Ecto neural progenitor cell (in vitro differentiated cells): Measurements from ENCODE around the gene NR2E3.
"Not testable (repeated sequence)": the region's sequence is repeated elsewhere in the genome, so short reads cannot be mapped to it uniquely, and the experiment has no call there.

Experiments
- DNase-seq: peaks from one replicate; pipeline ENCODE4 v3.0.0-alpha.2; 2018; ENCODE audit warnings: low spot score

The NR2E3 gene

DNA sequence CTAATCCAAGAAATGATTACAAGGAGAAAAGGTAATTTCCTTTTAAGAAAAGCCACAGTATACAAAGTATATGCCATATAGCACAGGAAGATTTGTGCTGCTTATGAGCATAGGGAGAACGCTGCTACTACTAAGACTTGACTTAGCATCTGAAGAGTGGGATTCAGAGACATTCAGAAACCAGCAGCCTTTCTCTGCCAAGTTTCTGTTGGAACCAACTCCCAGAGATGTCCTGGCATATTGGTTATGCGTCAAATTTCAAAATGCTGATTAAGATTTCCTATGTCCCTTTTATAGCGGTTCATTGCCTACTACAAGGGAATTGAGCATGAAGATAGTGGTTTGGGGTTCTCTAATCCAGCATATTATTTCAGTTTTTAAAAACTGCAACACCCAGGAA, 4.9 kb downstream of the NR2E3 start:
- no peak for DNase-seq

DNA sequence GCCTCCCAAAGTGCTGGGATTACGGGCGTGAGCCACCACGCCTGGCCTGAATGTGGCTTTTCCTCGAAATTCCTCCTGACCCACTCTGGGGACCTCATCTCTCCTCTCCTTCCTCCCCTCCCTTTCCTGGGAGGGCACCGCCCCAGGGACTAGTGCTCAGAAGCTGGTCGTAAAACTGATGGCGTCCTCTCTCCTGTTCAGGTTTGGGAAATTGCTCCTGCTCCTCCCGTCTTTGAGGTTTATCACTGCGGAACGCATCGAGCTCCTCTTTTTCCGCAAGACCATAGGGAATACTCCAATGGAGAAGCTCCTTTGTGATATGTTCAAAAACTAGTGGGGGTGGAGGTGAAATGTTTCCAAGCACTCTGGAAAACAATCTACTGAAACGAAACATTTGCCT, 7.0 kb downstream of the NR2E3 start:
- no peak for DNase-seq

DNA sequence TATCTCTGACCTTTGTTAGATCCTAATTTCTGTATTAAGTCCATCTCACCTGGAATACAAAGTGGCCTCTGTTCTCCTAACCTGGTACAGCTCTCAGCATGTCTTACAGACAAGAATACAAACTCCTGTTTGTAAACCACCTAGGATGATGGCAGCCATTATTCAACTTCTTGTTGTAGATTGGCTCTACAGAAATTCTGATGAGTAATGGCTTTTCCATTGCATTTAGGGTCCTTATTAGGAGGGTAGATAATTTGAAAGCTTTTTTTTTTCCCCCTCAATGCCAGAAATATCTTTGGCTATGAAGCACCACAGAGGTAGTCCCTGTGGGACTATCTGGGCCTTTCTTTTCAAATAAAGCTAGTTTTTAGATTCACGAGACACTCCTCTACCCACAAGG, 9.8 kb downstream of the NR2E3 start:
- DNase-seq = no peak

- DNase-seq = no peak
Observed at GRCh38 chr15:71821547-71822129, 11.3 kb downstream of the NR2E3 start.

DNA sequence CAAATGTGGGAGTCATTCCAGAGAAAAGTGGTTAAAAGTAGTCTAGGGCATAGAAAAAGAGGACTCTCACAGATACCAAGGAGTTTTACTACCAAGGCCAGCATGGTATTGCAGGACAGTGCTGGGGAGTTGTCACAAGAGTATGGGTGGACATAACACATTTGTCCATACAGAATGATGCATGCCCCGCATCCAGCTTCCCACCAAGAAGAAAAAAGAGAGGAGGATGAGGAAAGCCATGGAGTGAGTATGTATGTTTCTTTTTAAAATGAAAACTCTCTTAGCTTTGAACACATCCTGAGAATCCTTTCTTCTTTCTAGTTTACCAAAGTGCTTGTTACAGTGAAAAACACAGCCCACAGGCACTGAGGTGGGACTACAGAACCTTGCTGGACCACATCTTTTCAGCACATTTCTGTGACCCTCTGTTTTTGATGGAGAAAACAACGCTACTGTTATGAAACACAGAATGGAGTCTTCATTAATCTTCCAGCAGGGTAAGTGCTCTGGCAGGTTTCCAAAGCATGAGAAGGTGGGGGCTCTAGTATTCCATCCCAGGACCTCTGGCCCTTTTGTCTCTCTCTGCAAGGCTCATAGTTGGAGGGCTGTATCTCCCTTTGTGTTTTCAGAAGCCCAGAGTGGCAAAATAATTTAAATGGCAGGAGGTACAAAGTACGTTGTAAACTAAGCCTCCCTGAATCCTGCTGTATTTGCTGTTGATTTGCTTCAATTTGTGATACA, 12.7 kb downstream of the NR2E3 start:
- DNase-seq = no peak

DNA sequence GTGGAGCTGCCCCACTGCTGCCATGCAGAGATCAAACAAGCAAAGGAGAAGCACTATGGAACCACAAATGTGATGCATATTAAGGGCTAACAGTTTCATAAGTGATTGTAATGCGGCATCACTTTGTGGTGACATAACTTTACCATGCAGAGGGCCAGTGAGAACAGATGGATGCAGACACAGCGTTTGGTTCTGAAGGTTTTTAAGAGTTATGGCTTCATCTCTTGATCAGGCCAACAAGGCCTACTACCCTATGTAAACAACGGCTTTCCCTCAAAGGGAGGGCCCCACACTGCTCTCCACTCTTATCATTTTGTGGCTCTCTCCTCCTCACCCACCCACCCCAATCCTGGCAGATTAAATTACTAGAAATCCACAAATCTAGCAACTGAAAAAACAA, 13.4 kb downstream of the NR2E3 start:
- no peak for DNase-seq

DNA sequence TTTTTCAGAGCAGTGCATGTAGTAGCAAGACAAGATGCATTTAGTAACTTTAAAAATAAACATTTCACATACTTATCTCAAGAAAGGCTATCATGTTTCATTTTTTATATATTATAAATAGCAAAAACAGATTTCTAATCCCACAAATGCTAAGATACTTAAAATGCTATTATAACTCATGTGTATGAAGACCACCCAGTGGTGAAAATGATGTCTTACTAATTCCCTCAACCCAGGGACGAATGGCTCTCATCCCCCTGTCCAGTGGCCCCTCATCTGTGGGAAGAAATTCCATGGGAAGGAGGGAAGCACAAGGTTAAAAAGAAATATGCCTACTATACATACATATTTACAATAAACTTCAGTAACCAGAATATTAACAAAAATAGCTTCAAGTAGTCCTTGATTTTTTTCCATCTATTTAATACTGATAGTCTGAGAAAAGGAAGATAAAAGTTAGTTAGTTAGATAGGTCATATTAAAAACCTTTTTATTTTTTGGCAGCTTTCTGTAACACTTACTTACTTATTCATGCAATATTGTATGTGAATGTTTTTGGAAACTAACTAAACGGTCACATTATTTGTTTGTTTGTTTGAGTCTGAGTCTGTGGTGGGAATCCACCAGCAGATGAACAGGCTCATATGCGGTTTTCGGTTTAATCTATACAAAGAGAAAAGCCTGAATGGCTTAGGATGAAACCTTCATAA, 14.8 kb downstream of the NR2E3 start:
- DNase-seq = no peak

GRCh38 chr15:71826196-71826595, 15.8 kb downstream of the NR2E3 start:
- no peak for DNase-seq

- DNase-seq = no peak
Observed at GRCh38 chr15:71830981-71831380, 20.6 kb downstream of the NR2E3 start.

- no peak for DNase-seq
Observed at GRCh38 chr15:71841563-71841962, 31.2 kb downstream of the NR2E3 start.

- DNase-seq = no peak
Observed at GRCh38 chr15:71844916-71845315, 34.6 kb downstream of the NR2E3 start.

- no peak for DNase-seq
Observed at GRCh38 chr15:71853543-71853942, 43.2 kb downstream of the NR2E3 start.

GRCh38 chr15:71858232-71858631, 47.9 kb downstream of the NR2E3 start:
- not testable (repeated sequence) for DNase-seq
